ENCODE results near the gene ATG12. TPM values are rescaled to one million over a fixed set of nuclear protein-coding genes. Genes with fewer than 3 reads are reported as not detected.

The ATG12 gene
- total RNA-seq, 1 experiment from 2014 or later, result 72.3 TPM

DNA sequence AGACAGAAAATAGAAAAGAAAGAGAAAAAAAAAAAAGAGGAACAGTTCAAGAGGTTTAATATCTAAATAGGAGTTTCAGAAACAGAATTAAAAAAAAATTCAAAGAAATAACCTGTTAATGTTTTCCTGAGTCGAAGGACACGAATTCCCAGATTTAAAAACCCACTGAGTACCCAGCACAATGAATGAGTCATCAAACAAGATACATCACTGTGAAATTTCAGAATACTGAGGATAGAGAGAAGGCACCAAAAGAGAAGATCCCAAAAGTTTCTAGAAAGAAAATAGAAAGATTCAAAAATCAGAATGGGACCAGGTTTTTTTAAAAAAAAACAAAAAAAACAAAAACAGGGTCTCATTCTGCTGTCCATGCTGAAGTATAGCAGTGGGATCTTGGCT, 33.7 kb downstream of the ATG12 start:
- no peak for DNase-seq (ENCODE audit: low read depth)

DNA sequence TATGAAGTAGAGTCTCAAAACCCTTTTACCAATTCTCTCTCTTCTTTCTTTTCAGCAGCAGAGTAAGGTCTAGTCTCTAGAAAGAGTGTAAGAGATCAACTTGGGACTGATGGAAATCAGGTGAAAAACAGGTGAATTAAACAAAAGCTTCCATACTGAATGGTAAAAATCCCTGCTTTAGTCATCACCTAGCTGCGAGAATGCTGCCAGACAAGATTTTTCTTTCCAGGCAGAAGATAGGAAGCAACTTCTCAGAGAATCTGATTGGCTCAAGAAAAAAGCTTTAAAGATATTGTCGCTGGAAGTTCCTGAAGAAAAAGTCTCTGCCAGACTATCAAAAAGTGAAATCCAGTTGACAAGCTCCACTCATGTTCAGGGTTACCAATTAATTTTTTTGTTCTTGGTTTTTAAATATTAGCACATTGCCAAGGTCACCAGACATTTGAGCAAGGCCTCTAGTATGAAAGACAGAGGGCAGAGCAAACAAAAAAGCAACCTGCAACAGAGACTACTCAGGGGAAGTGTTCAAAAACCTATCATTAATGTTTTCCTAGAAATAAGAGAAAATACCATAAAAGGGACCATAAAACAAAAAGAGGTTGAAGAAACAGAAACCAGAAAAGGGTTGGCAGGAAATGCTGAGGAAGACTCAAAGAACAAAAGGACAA, 34.2 kb downstream of the ATG12 start:
- DNase-seq (ENCODE audit: low read depth), result no peak

DNA sequence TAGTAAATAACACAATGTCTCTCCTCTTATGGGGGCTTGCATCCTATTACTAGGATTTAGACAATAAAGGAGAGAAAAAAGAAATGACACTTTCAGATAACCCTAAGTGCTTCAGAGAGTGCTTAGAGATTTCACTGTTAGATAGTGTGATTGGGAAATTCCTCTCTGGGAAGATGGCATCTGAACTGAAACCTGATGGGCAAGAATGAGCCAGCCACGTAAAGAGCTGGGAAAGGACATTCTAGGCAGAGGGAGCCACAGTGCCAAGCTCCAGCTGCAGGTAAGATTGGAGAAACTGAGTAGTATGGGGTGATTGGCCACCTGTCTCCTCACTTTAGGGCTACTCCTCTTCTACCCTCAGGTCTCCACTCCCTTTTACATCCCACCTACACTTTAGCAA, 39.4 kb downstream of the ATG12 start:
- DNase-seq (ENCODE audit: low read depth), result no peak

DNA sequence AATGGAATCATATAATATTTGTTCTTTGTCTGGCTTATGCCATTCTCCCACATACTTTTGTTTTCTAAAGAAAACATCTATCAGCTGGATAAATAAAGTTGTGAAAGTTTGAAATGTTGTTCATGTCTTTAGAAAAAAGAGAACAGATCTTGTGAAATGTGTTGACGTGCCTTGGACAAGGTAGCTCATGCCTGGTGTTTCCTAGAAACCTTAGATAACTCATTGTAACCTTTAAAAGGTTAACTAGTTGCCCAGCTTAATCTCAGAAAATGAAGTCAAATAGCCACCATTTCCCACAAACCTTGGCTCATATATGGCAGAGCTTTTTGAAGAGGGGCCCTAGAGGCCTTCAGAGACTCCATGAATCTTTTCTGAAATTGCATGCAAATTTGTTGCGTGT, 40.2 kb downstream of the ATG12 start:
- no peak for DNase-seq (ENCODE audit: low read depth)

DNA sequence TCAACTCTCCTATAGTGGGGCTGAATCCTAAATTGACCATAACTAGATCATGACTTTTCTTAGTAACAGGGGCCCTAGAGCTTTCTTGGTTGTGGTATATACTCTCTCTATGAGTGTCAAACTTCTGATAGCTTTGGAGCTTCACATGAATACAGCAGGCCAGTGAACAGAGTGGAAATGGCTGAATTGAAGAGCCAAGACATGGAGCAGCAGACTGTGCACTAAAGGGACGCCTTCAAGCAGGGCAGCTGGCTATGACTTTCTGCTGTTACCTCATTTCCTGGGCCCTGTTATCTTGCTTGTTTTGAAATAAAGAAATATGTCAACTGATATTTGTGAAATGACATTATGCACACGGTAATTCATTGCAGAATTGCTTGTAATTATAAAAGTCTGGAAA, 41.3 kb downstream of the ATG12 start:
- DNase-seq (ENCODE audit: low read depth), result no peak

DNA sequence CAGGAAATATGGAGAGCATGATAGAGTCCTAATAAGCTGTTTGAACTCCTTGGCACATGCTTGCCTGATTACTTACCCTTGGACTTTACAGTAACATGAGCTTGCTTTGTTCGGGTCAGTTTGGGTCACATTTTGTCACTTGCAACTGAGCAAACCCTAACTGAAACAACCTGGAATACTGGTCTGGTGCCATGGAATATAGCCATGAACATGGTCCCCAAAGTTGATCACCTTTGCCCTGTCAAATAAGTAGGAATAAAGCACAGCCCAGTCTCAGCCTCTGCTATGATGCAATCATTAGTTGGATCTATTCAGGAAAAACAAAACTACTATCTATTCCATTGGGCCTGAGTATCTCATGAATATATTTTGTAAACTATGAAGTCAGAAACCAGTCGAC, 43.1 kb downstream of the ATG12 start:
- no peak for DNase-seq (ENCODE audit: low read depth)

DNA sequence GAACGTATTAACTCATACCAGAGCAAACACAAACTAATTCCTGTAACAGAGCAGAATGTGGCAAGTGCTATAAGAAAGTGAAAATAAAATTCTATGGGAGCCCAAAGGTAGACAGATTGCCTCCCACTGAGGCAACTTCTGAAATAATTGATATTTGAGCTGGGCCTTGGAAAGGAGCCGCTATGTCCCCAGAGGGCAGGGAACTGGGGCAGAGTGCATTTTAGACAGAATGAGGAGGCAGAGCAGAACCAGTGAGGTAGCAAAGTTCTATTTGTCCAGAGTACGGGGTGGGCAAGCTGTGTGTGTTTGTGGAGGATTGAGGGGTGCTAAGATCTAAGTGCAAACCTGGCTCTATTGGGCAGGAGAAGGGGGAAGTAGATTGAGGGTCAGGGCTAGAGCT, 44.7 kb downstream of the ATG12 start:
- no peak for DNase-seq (ENCODE audit: low read depth)

DNA sequence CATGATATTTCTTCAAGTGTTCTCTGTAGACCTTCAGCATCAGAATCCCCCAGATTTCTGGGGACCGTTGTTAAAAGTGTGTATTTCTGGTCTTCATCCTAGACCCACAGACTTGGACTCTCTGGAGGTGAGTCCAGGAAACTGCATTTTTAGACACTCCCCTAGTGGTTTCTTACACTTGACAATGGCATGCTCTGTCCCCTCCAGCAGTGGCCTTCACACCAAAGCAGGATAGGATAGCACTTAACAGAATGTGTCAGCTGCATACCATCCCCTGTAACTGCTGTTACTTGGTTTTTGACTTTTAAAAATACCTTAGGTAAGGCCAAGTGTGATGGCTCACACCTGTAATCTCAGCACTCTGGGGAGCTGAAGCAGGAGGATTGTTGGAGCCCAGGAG, 45.7 kb downstream of the ATG12 start:
- DNase-seq (ENCODE audit: low read depth), result no peak

DNA sequence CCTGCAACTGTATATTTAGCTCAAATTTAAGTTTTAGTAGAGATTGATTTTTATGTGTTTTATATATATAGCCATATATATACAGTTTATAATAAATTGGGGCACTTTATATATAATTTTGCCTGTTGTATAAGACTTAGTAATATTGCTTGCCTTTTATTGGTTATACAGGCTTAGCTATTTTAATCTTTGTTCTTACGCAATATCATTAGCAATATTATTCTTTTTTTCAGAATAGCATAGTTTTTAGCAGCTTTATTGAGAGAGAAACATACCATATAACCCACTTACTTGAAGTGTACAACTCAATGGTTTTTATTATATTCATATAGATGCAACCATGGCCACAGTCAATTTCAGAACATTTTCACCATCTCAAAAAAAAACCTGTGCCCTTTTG, 52.9 kb downstream of the ATG12 start:
- DNase-seq (ENCODE audit: low read depth), result no peak

DNA sequence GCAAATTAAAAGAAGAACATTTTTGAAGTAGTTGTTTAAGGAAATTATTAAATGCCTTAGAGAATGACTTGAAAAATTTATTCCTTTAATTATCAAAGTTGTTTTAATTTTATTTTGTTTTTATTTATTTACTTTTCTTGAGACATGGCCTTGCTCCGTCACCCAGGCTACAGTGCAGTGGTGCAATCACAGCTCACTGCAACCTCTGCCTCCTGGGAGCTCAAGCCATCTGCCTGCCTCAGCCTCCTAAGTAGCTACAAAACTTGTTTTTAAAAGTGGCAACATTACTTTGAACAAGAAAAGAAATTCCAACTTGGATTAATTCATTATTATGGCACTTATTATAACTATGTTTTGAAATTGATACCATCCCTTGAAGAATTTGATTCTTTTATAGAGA, 53.9 kb downstream of the ATG12 start:
- DNase-seq (ENCODE audit: low read depth), result no peak

DNA sequence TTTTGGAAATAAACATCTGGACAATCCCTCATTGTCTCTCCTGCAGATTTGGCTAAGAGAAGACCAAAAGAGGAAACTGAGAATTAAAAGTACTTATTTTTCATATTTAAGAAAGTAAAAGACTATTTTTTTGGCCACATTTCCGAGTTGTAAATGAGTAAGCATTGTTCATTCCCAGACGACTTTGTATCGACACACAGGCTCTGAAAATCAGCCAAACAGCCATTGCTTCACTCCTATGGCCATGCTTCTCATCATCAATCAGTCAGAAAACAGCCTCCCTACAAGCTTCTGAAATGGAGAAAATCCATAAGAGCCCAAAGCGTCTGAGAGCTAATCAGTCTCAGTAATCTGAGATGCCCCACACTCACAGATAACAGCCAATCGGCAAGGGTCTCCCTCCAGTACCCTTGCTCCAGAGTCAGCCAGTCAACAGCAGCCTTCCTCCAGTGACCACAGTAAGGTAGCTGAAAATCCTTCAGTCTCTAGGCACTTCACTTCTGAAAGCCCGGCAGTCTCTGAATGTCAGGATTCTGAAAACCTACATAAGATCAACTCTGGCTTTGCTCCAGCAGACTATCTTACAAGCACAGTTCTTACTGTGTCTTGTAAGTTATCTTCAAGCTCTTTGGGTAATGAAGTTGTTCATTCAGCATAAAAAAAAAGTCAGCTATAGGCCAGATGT, 55.8 kb downstream of the ATG12 start:
- DNase-seq (ENCODE audit: low read depth), result no peak

DNA sequence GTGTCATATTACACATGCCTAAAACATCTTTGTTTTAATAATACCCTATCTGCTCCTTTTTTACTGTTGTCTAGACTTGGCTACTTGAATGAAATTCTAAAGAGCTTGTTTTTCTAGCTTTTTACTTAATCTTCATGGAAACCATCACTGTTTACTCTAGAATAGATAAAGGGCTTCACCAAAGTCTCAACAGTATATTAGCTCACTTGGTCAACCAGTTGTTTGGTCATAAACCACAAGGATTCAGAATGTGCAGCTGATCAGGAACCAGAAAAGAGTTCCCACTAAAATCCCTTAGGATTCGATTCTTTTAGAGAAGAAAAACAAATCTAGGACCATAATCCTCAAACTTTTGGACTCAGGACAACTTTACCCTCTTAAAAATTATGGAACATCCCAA, 62.9 kb downstream of the ATG12 start:
- no peak for DNase-seq (ENCODE audit: low read depth)

Other genes with a start within 250 kb of the ATG12 start
- 14.0 and 16.0 TPM in 2 replicates for gene TICAM2, start 239.1 kb downstream of the ATG12 start, total RNA-seq (2014; rRNA removed; shearing (Covaris generic))
- 112 and 148 TPM in 2 replicates for gene TMED7, start 215.5 kb downstream of the ATG12 start, total RNA-seq (2014; rRNA removed; shearing (Covaris generic))
- 0.05 and 0.74 TPM in 2 replicates for gene CDO1, start 24.9 kb downstream of the ATG12 start, total RNA-seq (2014; rRNA removed; shearing (Covaris generic))
- gene AP3S1, start 370 bp upstream of the ATG12 start, total RNA-seq (2014; rRNA removed; shearing (Covaris generic)), result 124 and 161 TPM in 2 replicates
- 0.34 TPM in 1 of 2 replicates, not detected in the other for gene LVRN, start 120.9 kb upstream of the ATG12 start, total RNA-seq (2014; rRNA removed; shearing (Covaris generic))
- gene ARL14EPL, start 190.9 kb upstream of the ATG12 start, total RNA-seq (2014; rRNA removed; shearing (Covaris generic)), result 0.37 TPM in 1 of 2 replicates, not detected in the other
- gene COMMD10, start 243.5 kb upstream of the ATG12 start, total RNA-seq (2014; rRNA removed; shearing (Covaris generic)), result 38.7 and 42.2 TPM in 2 replicates

Measured in M059J (cell line).